Fibroblast of skin of right biceps (primary cell): Measurements from ENCODE around the gene NUDT2.

Experiments used
- DNase-seq: peaks from one replicate; pipeline ENCODE4 v3.0.0-alpha.2; 2013

The NUDT2 gene

DNA sequence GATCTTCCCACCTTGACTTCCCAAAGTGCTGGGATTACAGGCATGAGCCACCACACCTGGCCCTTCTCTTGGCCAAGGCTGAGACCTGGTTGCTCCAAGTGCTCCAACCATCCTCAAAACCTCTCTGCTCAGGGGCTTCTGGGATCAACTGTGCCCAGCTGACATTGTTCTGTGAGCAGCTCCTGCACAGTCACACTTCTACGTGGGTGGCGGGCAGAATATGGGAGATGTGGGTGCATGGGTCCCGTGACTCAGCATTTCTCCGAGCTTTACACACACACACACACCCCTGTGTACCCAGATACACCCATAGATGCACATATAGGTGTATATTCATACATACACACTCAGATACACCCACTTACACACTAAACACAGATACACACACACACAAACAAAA, 57.9 kb downstream of the NUDT2 start:
- no peak for DNase-seq

GRCh38 chr9:34392511-34392910, 63.1 kb downstream of the NUDT2 start:
- no peak for DNase-seq
